ENCODE measurements around the gene CHRNA1.

Gene CHRNA1

GRCh38 chr2:174781996-174782395 lies 17.7 kb upstream of the CHRNA1 start:
- TF ChIP-seq CTCF (IDR thresholded peaks at IDR 0.05; ENCODE audit: low read depth, low read length), result no peak
- Histone ChIP-seq H3K4me3 (ENCODE audit: low read depth, low read length) (no peak overlapping the region), H3K36me3 (no peaks in the 10 kb centered on the region), H3K9me3 (ENCODE audit: severe bottlenecking) (no peaks in the 10 kb centered on the region), H3K27me3 (ENCODE audit: insufficient read depth, low read depth, severe bottlenecking) (no peaks in the 10 kb centered on the region), H3K27ac (no peak overlapping the region)
- no peak for DNase-seq

GRCh38 chr2:174781298-174781697 lies 17.0 kb upstream of the CHRNA1 start:
- Histone ChIP-seq H3K9me3 (ENCODE audit: severe bottlenecking) (no peaks in the 10 kb centered on the region), H3K36me3 (no peaks in the 10 kb centered on the region), H3K27ac (no peak overlapping the region), H3K4me3 (ENCODE audit: low read depth, low read length) (no peak overlapping the region), H3K27me3 (ENCODE audit: insufficient read depth, low read depth, severe bottlenecking) (no peaks in the 10 kb centered on the region)
- no peak for TF ChIP-seq CTCF (IDR thresholded peaks at IDR 0.05; ENCODE audit: low read depth, low read length)
- no peak for DNase-seq

GRCh38 chr2:174780856-174781255 lies 16.6 kb upstream of the CHRNA1 start:
- no peak for DNase-seq
- H3K36me3 ChIP-seq, result no peaks in the 10 kb centered on the region
- no peak for TF ChIP-seq CTCF (IDR thresholded peaks at IDR 0.05; ENCODE audit: low read depth, low read length)
- H3K9me3 ChIP-seq (ENCODE audit: severe bottlenecking), result no peaks in the 10 kb centered on the region
- H3K27me3 ChIP-seq (ENCODE audit: insufficient read depth, low read depth, severe bottlenecking), result no peaks in the 10 kb centered on the region
- H3K27ac ChIP-seq, result no peak overlapping the region
- H3K4me3 ChIP-seq (ENCODE audit: low read depth, low read length), result no peak overlapping the region

GRCh38 chr2:174780191-174780840 lies 16.0 kb upstream of the CHRNA1 start:
- no peak overlapping the region for H3K27ac ChIP-seq
- H3K27me3 ChIP-seq (ENCODE audit: insufficient read depth, low read depth, severe bottlenecking), result no peaks in the 10 kb centered on the region
- H3K36me3 ChIP-seq, result no peaks in the 10 kb centered on the region
- no peak overlapping the region for H3K4me3 ChIP-seq (ENCODE audit: low read depth, low read length)
- DNase-seq, result no peak
- H3K9me3 ChIP-seq (ENCODE audit: severe bottlenecking), result no peaks in the 10 kb centered on the region
- no peak for TF ChIP-seq CTCF (IDR thresholded peaks at IDR 0.05; ENCODE audit: low read depth, low read length)

- Histone ChIP-seq H3K27me3 (ENCODE audit: insufficient read depth, low read depth, severe bottlenecking) (no peaks in the 10 kb centered on the region), H3K9me3 (ENCODE audit: severe bottlenecking) (no peaks in the 10 kb centered on the region), H3K36me3 (no peaks in the 10 kb centered on the region), H3K4me3 (ENCODE audit: low read depth, low read length) (no peak overlapping the region), H3K27ac (no peak overlapping the region)
- no peak for DNase-seq
- TF ChIP-seq CTCF (IDR thresholded peaks at IDR 0.05; ENCODE audit: low read depth, low read length), result no peak
Measured at GRCh38 chr2:174779361-174779928, 15.2 kb upstream of the CHRNA1 start.
